ENCODE results near the gene ADAT2.

ADAT2 gene

DNA sequence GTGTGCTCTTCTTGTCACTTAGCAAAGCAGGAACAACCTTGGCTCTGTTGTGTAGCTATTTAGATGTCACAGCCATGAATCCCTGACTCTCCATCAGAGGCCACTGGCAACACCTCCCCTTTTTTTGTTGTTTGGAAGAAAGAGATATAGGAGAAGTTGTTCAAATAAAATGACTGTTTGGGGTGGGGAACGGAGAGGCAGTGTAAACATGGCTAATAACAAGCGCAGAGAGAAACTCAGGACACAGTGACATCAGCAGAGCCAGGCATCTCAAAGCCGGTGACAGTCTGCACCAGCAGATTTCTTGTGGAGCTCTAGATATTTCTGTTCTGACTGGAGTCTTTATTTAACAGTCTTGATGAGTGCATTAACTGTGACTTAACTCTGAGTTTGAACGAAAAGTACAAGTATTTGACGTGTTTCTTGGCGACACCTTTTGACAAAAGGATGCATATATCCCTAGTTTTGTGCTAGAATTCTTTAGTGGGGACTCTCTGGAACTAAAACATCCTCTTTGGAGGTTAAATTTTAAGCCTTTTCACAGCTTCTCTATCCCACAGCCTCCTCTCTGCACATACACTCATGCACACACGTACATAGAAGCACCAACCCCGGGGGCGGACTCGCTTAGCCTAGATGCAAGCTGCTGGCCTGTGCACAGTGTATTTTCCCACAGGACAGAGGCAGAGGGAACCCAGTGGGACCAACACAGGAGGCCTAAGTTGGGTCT is 53.8 kb downstream of the ADAT2 start:
- no peak for DNase-seq

- no peak for DNase-seq
Observed at GRCh38 chr6:143395699-143396098, 54.8 kb downstream of the ADAT2 start.

GRCh38 chr6:143394389-143394788 is 56.1 kb downstream of the ADAT2 start:
- DNase-seq, result no peak

- DNase-seq, result no peak
Observed at GRCh38 chr6:143390278-143390677, 60.2 kb downstream of the ADAT2 start.

GRCh38 chr6:143385636-143386035 is 64.9 kb downstream of the ADAT2 start:
- DNase-seq, result no peak

DNA sequence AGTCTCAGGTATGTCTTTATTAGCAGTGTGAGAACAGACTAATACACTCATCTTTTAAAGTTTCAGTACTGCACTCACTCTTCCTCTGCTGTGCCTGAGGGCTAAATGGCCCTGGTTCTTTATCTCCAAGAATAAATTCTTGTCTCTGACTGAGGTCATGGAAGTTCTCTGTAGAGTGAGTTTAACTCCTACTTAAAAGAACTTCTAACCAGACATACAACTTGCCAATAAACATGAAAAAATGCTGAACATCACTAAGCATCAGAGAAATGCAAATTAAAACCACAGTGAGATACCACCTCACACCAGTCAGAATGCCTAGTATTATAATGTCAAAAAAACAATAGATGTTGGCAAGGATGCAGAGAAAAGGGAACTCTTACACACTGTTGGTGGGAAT is 73.6 kb downstream of the ADAT2 start:
- DNase-seq, result no peak

GRCh38 chr6:143376375-143376774 is 74.1 kb downstream of the ADAT2 start:
- DNase-seq, result no peak

GRCh38 chr6:143375022-143375585 is 75.4 kb downstream of the ADAT2 start:
- DNase-seq, result no peak

GRCh38 chr6:143374014-143374413 is 76.5 kb downstream of the ADAT2 start:
- no peak for DNase-seq
